Loucy (cell line): ENCODE data around the gene DXO.

ENCODE experiments used
- CTCF ChIP-seq: fragments of 200-600 bp; sonication (generic); conservative IDR thresholded peaks from 2 replicates; pipeline ENCODE4 v1.5.1; 2014; ENCODE audit warnings: mild to moderate bottlenecking, antibody characterized with exemption, low read length
- EZH2phosphoT487 ChIP-seq: fragments of 200-600 bp; IDR thresholded peaks from 2 replicates; pipeline ENCODE4 v1.6.1; 2018; ENCODE audit warnings: antibody characterized with exemption, mild to moderate bottlenecking, moderate library complexity, borderline replicate concordance

DNA sequence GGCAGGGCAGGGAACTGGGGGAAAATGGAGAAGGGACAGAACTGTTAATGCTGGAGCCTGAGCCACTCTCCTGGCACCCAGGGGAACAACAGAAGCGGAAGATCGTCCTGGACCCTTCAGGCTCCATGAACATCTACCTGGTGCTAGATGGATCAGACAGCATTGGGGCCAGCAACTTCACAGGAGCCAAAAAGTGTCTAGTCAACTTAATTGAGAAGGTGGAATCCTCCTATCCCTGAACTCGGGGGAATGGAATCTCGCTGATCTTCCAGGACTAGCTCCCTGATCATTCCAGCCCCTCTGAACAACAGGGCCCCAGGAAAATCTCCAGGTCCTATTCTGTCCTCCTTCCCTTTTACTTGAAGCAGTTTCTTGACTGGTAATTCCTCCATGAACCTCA lies 24.1 kb downstream of the DXO start:
- TF ChIP-seq CTCF (no peak), EZH2phosphoT487 (no peak)
